ENCODE measurements around the gene SSU72.
"Not testable (repeated sequence)": the region's sequence is repeated elsewhere in the genome, so short reads cannot be mapped to it uniquely, and the experiment has no call there.

SSU72 gene

GRCh38 chr1:1505366-1505798, 69.3 kb downstream of the SSU72 start:
- DNase-seq (ENCODE audit: low read depth in 2 of 2): not testable (repeated sequence)

- peak; percentile 40 to 65 for DNase-seq (ENCODE audit: low read depth in 2 of 2)
Measured at GRCh38 chr1:1504777-1505365, 69.8 kb downstream of the SSU72 start.

- not testable (repeated sequence) for DNase-seq (ENCODE audit: low read depth in 2 of 2)
Measured at GRCh38 chr1:1495461-1495975, 79.1 kb downstream of the SSU72 start.

- DNase-seq (ENCODE audit: low read depth in 2 of 2): not testable (repeated sequence)
Measured at GRCh38 chr1:1494311-1494710, 80.4 kb downstream of the SSU72 start.
